GM21717 (cell line): Measurements from ENCODE around the gene TFF2.

ENCODE experiments used
- ATAC-seq: cut with Tn5 transposase; IDR thresholded peaks from one replicate; pipeline ENCODE4 v1.9.1; 2021; ENCODE audit warnings: mild to moderate bottlenecking, moderate library complexity; ENCODE audit not compliant: unreplicated experiment

The TFF2 gene

GRCh38 chr21:42324896-42325295 is 25.9 kb downstream of the TFF2 start:
- no peak for ATAC-seq

GRCh38 chr21:42321845-42322244 is 28.9 kb downstream of the TFF2 start:
- no peak for ATAC-seq

- ATAC-seq: no peak
Measured at GRCh38 chr21:42321231-42321630, 29.6 kb downstream of the TFF2 start.

- ATAC-seq: no peak
Measured at GRCh38 chr21:42320791-42321190, 30.0 kb downstream of the TFF2 start.

- ATAC-seq: no peak
Measured at GRCh38 chr21:42319851-42320572, 30.8 kb downstream of the TFF2 start.

GRCh38 chr21:42319376-42319775 is 31.4 kb downstream of the TFF2 start:
- no peak for ATAC-seq

DNA sequence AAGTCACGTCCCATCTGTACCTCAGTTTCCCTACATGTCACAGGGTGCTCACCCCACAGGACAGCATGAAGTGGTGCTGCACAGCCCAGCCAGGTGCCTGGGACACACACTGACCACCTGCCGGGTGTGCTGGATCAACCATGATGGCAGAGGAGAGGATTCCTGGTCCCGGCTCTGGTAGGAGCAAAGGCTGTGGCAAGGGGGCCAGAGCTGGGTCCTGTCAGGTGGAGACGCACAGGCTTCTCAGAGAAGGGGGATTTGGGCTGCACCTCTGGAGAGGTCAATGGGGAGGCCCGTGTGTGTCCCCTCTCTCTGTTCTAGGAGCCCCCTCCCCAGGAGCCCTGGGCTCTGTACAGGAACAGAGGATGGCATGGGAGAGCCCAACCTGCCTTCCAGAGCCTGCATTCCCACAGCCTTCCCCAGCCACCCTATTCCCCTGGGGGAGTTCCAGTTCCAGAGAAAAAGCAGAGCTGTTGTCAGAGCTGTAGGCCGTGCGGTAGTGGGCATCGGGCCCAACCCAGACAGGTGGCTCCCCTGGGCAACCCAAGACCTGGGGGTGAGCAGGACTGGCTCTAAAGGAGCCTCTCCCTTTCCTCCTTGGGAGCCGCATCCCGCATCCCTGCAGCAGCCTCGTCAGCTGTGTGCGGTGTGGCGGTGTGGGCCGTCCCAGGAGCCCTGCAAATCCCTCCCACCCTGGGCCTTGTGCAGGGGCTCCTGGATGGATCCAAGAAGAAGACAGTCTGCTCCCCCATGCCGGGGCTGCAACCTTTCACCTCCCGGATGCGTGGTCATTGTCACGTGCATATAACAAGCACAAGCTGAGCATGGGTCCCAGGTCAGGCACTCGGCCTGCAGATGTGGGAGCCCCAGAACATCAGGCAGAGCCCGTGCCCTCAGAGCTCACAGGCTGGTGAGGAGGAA is 32.7 kb downstream of the TFF2 start:
- ATAC-seq: no peak

- ATAC-seq: no peak
Measured at GRCh38 chr21:42317341-42317741, 33.5 kb downstream of the TFF2 start.

- ATAC-seq: no peak
Measured at GRCh38 chr21:42316891-42317290, 33.9 kb downstream of the TFF2 start.

DNA sequence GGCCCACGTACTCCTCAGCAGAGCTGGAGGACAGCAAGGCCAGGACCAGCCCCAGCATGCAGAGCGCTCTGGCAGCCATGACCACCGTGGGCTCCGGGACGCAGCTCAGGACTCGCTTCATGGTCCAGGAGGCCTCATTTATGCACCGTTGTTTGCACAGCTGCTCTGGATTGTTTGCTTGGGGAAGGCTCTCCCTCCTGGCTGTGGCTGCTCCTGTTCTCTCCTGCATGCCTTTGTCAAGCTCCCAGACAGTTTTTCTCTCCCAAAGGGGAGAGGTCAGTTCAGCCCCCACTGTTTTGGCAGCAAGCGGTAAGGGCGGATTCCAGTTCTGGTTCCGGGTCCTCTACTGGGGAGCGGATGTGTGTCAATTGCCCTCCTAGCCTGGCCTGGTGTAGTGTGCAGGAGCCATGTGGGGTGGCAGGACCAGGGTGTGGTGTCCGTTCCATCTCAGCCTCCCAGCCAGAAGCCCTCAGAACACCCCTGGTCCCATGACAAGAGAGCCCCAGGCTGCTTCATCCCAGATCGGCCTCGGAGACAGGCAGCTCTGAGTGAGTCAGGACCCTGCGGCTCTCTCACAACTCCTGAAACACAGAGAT is 35.4 kb downstream of the TFF2 start, which contains the start of gene TFF3:
Gene TFF3 (minus strand): TSS at position 114 of the 596 bp plus-strand sequence. CDS start 35 bp downstream, at position 79.
- no peak for ATAC-seq

DNA sequence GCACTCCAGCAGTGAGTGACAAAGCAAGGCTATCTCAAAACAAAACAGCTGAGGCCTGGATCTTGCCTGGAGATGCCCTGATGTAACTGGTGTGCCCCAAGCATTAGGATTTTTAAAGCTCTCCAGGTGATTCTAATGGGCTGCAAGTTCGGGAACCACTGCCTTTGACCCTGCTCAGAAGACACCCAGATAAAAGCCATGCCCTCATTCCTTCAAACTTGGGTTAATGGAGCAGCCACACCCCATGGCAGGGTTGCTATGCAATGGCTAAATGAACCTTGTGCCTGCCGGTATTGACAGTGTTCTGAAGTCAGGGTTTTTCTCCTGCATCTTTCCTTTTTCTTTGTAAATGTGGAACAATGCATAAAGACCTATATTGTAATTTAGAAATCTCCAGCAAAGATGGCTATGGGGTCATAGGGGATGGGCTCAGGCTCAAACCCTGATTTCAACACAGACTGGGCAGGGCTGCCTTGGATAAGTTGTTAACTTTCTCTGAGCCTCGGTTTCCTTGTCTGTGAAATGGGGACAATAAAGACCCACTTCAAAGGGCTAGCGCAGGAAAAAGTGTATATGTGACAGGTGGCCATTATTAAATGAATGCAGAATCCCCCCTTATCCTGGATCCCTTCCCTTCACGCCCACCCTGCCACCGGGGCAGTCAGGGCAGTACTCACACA is 36.0 kb downstream of the TFF2 start:
- ATAC-seq: no peak

DNA sequence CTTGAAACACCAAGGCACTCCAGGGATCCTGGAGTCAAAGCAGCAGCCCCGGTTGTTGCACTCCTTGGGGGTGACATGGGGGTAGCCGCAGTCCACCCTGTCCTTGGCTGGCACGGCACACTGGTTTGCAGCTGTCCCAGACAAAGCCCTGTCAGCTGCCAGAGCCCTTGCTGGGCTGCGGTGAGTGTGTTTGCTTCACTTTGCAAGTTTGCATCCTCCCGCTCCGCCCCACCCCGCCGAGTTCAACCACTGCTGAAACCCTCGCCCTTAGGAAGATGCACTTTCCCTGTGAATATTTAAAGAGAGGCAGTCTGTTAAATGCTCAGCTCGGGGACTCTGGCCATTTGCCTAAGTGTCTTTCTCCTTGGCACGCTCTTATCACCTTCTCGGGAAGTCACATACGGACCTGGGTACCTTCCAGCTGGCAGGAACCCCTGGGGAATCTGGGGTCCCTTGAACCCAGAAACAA is 37.3 kb downstream of the TFF2 start:
- no peak for ATAC-seq

GRCh38 chr21:42312626-42313104 is 38.1 kb downstream of the TFF2 start:
- ATAC-seq: no peak

DNA sequence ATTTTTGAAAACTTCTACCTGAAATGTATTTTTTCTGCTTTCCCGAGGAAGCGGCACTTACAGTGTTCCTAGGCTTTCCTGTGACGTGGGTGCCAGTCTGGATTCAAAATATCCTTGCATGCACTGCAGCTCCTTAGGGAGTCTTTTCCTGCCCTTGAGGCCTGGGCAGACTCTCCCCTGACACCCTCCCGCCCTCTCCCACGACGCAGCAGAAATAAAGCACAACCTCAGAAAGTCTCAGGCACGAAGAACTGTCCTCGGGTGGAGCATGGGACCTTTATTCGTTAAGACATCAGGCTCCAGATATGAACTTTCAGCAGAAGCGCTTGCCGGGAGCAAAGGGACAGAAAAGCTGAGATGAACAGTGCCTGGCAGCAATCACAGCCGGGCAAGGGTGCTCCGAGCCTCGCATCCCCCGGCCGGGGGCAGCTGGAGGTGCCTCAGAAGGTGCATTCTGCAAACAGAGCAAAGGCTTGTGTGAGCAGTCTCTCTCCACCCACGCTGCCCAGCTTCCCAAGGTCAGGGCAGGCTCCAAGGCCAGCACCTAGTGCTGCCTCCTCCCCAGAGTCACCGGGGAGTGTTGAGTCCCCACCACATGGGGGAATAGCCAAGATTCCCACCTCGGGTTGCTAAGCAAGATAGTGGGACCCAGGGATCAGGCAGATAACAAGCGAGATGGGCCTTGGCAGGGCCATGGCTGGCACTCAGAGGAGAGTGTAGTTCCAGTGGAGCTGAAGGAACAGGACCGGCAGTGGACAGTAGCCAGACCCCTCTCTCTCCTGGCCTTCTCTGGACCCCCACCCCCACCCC is 38.8 kb downstream of the TFF2 start:
- no peak for ATAC-seq

GRCh38 chr21:42311160-42311559 is 39.6 kb downstream of the TFF2 start:
- ATAC-seq: no peak

GRCh38 chr21:42310411-42311001 is 40.3 kb downstream of the TFF2 start:
- no peak for ATAC-seq

DNA sequence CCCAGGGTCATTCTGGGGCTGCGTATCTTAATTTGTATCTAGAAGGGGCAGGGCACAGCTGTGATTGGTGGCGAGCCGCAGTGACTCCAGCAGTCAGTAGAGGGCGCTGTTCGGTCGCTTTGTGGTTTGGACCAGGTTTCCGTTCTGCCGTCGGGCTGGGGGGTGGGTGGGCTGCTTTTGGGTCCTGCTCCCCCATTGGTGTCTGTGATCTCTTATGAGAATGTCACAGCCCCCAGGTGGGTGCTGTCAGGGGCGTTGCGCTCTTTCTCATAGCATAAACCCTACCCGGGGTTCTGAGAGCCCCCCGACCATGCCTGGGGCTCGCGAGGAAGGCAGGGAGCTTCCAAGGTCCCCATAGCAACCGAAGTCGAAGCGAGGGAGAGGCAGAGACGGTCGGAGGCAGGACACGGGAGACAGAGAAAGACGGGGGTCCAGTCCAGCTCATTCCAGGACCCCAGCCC is 41.0 kb downstream of the TFF2 start:
- ATAC-seq: no peak

DNA sequence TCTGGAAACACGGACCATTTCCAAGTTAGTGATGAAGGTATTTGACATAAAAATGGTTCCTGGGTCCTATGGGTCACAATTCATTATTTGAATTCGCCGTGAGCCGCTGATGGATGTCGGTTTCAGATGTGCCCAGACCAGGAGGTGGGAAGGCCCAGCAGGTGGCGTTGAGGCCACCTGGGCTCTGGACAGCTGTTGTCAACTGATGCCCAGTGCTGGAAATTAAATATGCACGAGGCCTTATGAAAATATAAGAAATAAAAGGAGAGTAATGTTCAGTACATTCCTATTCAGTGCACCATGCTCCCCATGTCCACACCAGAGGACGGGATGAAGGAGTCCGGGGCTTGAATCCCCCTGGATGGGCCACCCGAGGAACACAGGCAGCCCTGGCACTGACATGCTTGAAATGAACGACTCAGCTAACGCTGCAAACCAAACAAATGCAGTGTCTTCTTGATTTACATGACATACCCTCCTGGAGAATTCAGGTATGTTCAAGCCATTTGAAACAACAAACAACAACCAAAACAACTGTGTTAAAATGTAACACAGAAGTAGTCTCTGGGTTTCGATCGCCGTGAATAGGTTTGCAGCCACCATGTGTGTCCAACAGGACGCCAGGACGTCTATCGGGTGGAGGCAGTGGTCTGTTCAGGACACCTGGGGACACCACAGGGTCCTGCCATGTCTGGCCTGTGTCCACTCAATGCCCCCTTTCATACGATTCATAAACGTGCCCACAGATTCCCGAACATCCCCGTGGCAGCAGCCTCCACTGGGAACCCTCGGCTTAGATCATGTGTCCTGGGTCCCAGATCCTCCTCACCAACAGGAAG is 41.7 kb downstream of the TFF2 start:
- ATAC-seq: no peak
